HG02884 (cell line): ENCODE results near the gene EYA3.
"Not testable (repeated sequence)": the region's sequence is repeated elsewhere in the genome, so short reads cannot be mapped to it uniquely, and the experiment has no call there.

Experiments
- ATAC-seq: cut with Tn5 transposase; IDR thresholded peaks from one replicate; pipeline ENCODE4 v1.9.1; 2021; ENCODE audit warnings: mild to moderate bottlenecking, moderate library complexity; ENCODE audit not compliant: unreplicated experiment

EYA3 gene

DNA sequence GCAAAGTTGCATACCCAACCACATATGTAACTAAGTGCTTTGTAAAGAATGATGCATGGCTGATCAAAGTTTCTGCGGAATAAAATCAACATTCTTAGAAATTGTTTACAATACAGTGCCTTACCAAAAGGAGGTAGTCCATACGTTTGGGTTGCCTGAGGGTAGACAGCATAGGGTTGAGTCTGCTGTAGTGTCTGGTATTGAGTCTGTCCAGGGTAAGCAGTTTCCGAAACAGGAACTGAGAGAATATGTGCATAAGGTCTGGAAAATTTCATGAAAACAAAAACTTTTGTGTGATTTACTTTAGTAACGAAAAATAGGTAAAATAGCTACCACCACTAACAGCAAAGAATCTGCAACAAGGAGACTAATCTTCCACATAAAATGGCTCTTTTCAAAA, 53.0 kb downstream of the EYA3 start:
- no peak for ATAC-seq

DNA sequence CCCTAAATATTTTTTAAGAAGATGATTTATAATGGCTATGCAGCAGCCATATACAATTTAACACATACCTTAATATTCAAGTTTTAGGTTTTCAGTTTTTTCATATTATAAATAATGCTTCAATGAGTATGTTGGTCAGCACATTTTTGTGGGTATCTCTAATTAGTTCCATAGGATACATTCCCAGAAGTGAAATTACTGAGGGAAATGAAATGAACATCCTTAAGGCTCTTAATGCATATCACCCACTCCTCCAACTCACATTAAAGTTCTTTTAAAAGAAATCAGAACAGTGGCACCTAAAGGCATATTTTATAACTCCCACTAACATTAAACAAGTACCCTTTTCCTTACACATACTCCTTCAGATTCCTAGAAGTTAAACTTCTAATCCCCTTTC, 56.1 kb downstream of the EYA3 start:
- ATAC-seq, result no peak

DNA sequence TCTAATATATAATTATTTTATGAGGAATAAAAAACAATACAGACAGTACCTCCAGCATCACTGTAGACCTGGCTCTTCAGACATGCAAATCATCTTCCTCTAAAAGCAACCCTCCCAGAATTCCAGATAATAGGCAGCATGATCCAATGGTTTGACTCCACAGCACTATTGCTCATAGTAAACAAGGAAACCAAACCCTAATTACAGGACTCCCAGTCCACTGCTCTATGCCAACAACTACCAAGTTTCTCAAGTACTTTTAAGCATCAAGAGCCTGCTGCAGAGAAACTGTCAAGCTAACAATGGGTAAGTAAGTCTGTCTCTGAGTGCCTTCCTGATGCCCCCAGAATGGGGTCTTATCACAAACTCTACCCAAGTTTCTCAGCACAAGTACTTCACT, 57.2 kb downstream of the EYA3 start:
- no peak for ATAC-seq

DNA sequence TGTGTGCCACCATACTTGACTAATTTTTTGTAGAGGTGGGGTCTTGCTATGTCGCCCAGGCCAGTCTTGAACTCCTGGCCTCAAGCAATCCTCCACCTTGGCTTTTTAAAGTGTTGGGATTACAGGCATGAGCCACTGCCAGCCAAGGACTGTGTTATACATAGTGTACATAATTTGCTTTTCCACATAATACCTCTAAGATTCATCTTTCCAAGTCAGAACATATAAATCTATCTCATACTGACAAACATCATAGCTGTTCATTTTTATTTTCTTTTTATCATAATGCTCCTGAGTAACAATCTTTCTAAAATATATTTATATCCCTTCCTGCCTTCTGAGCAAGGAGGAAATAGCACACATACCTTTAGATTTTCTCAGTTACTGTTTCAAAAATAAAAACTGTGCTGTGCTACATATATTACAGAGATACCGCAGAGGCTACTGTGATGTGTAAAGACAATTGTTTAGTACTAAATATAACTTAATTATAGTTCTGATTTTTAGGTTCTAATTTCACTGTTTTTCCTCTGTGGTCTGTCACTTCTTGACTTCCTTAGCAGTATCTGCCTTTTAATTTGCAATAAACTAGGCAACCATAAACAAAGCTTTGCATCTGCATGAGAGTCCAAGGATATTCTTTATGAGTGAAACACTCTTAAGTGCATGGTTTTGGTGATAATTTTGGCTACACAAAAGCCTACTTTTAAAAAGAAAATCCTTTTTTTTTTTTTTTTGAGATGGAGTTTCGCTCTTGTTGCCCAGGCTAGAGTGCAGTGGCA, 59.3 kb downstream of the EYA3 start:
- no peak for ATAC-seq

DNA sequence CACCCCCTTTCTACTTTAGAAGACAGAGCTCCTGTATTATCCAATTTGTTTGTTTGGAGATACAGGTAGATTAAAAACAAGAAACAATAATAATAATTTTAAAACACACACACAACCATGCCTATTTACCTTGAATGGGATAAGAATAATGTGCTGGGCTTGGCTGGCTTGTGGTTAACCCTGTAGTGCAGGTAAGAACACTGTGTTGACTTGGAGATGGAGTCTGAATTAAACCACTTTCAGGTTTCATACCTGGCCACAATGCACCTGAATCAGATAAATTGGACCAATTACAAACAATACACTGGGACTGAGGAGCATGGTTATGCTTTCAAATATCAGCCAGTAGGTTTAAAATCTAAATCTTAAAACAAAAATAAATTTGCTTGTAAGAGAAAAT, 60.8 kb downstream of the EYA3 start:
- no peak for ATAC-seq

- no peak for ATAC-seq
Observed at GRCh38 chr1:28027238-28027637, 61.2 kb downstream of the EYA3 start.

- no peak for ATAC-seq
Observed at GRCh38 chr1:28026329-28026728, 62.1 kb downstream of the EYA3 start.

GRCh38 chr1:28021064-28021463, 67.3 kb downstream of the EYA3 start:
- no peak for ATAC-seq

GRCh38 chr1:28010969-28011368, 77.4 kb downstream of the EYA3 start:
- no peak for ATAC-seq

GRCh38 chr1:28003117-28003516, 85.3 kb downstream of the EYA3 start:
- not testable (repeated sequence) for ATAC-seq

DNA sequence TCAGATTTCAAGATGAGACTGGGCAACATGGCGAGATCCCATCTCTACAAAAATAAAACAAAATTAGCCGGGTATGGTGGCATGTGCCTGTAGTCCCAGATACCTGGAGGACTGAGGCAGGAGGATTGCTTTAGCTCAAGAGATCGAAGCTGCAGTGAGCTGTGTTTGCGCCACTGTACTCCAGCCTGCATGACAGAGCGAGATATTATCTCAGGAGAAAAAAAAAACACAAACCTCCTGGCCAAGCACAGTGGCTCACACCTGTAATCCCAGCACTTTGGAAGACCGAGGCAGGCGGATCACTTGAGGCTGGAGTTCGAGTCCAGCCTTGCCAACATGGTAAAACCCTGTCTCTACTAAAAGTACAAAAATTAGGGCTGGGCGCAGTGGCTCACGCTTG, 85.8 kb downstream of the EYA3 start:
- ATAC-seq, result no peak

- no peak for ATAC-seq
Observed at GRCh38 chr1:27999055-27999454, 89.4 kb downstream of the EYA3 start.

DNA sequence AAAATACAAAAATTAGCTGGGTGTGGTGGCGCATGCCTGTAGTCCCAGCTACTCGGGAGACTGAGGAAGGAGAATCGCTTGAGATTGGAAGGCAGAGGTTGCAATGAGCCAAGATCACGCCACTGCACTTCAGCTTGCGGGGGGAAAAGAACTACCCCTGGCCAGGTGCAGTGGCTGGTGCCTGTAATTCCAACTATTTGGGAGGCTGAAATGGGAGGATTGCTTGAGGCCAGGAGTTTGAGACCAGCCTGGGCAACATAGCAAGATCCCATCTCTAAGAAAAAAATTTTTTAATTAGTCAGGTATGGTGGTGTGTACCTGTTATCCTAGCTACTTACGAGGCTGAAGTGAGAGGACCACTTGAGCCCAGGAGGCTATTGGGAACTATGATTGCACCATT, 93.9 kb downstream of the EYA3 start:
- ATAC-seq, result not testable (repeated sequence)

DNA sequence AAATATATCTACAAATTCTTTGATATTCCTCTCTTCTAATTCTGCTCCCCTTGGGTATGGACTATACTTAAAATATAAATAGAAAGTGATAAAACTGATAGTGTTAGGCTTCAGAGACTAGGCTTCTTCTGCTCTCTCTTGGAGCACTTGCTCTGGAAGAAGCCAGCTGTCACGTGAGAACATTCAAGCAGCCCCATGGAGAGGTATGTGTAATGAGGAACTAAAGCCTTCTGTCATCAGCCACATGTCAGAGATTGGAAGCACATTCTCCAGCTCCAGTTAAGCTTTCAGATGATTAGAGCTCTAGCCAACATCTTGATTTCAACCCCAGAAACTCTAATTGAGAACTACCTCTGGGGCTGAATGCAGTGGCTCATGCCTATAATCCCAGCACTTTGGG, 94.3 kb downstream of the EYA3 start:
- ATAC-seq, result no peak

DNA sequence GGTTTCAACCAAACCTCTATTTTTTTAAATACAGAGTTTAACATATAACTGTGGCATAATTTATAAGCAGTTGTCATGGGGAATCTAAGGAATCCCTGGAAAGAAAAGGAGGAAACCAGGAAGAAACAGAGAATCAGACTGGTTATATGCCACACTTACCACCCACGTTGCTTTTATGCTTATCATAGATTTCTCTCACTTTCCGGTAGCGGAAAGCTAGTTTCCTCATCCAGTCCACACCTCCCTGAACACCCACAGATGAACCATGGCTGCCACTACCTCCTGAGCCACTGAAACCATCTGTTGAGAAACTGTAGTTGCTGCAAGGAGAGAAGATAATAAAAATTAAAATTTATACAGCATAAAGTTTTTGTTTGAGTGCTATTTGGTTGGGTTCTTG, 95.2 kb downstream of the EYA3 start:
- ATAC-seq, result no peak

GRCh38 chr1:27992276-27992675, 96.1 kb downstream of the EYA3 start:
- ATAC-seq, result no peak

- ATAC-seq, result no peak
Observed at GRCh38 chr1:27990920-27991537, 97.4 kb downstream of the EYA3 start.

GRCh38 chr1:27981145-27981544, 107.3 kb downstream of the EYA3 start:
- no peak for ATAC-seq

DNA sequence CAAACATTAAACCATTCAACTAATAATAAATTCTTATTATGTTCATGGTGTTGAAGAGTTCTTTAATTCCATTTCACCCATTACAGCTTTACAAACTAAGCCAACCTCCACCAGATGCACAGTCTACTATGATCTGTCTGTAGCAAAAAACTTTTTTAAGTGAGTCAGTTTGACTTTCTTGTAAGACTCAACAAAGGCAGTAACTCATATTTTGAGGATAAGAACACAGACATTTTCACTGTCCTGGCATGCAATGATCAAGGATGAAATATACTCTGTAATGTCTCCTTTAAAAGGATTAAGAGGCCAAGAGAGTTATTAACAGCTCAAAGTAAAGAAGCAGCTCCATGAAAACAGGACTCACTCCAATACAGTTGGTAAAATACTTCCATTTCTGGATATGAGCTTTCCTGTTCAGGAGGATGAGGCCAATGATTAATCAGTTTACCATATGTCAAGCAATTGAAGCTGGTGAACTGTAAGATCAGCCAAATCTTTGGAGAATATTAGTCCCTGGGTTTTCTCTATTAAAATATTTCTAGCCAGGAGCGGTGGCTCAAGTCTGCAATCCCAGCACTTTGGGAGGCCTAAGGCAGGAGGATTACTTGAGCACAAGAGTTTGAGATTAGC, 108.1 kb downstream of the EYA3 start:
- no peak for ATAC-seq

DNA sequence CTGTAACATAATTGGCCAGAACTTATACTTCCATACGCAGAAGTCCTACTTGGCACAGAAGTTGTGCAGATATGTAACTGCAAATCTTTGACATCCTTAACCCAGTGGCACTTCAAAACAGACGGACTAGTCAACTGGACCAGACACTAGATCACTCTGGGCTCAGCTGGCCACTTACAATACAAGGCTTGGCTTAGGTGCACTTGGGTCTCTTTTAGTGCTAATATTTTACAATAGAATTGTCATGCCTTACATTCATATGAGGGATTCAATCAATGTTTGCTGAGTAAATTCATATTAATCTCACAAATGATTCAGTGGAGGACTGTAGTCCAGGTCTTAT, 108.6 kb downstream of the EYA3 start:
- ATAC-seq, result no peak

DNA sequence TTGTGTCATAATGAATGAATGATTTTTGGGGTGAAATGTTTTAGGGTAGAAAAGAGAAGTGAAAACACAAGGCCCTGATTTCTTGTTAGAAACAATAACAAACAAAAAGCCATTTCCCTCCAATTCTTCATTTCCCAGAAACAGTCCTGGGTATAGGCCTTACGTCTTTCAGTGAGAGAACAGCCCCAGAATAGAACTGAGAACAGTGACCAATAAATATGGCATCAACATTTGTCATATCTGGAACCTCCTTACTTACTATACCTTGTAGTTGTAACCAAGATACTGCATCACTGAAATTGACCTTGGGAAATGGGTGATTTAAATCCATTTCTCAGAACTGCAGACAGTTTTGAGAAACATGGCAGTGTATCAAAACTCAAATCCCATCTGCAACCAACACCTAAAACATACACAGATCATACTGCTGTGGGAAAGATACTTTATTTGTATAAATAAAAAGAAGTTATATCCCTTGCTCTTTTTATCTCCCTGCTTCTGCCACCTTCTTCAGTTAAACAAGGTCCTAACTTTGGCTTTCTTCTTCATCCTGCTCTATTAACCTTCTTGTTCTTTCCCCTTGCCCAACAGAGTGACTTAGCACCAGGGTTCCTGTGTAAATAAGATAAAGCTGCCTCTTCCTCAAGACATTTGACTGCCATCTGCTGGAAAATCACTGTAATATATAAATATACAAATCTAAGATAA, 109.1 kb downstream of the EYA3 start:
- no peak for ATAC-seq

GRCh38 chr1:27974417-27974781, 114.0 kb downstream of the EYA3 start:
- ATAC-seq, result no peak
